K562 (cell line): Measurements from ENCODE around the gene MSRB3. TPM values are rescaled to one million over a fixed set of nuclear protein-coding genes. Genes with fewer than 3 reads are reported as not detected.

Experiments used
- ARID1B ChIP-seq: fragments of 450-650 bp; IDR thresholded peaks from 2 replicates; pipeline ENCODE4 v1.6.1; 2016; ENCODE audit warnings: antibody characterized with exemption, mild to moderate bottlenecking, inconsistent platforms
- ATF4 ChIP-seq: fragments of 450-650 bp; formaldehyde crosslinking; IDR thresholded peaks from 2 replicates; pipeline ENCODE4 v1.4.0; 2022; ENCODE audit warnings: mild to moderate bottlenecking, moderate library complexity
- BRF1 ChIP-seq: IDR thresholded peaks from 3 replicates; pipeline ENCODE4 v1.6.1; 2011; ENCODE audit warnings: borderline replicate concordance, mild to moderate bottlenecking; ENCODE audit not compliant: insufficient read length; ENCODE audit errors: extremely low read depth
- FOXA1 ChIP-seq: fragments of 450-650 bp; IDR thresholded peaks from 2 replicates; pipeline ENCODE4 v1.6.1; 2016; ENCODE audit warnings: mild to moderate bottlenecking, borderline replicate concordance
- HCFC1 ChIP-seq: IDR thresholded peaks from 2 replicates; pipeline ENCODE4 v1.6.1; 2012; ENCODE audit warnings: low read depth, low read length, improper control_type of control experiment
- HDAC8 ChIP-seq: fragments of 450-650 bp; IDR thresholded peaks from 2 replicates; pipeline ENCODE4 v1.6.1; 2016; ENCODE audit warnings: mild to moderate bottlenecking, missing genetic modification characterization, moderate library complexity, missing compliant biosample characterization
- NFE2 ChIP-seq: IDR thresholded peaks from 2 replicates; pipeline ENCODE4 v1.6.1; 2014; ENCODE audit warnings: antibody characterized with exemption, low read depth
- PRPF4 ChIP-seq: fragments of 200-400 bp; formaldehyde crosslinking; IDR thresholded peaks from one replicate; pipeline ENCODE4 v1.6.1; 2017; ENCODE audit warnings: low read length, low read depth, mild to moderate bottlenecking; ENCODE audit not compliant: insufficient read depth, poor library complexity, severe bottlenecking
- RAD21 ChIP-seq, 2 experiments: fragments of 250-450 bp in 1 of 2; fragments of 450-650 bp in 1 of 2; sonication (Bioruptor Pico) in 1 of 2; formaldehyde crosslinking in 1 of 2; IDR thresholded peaks in 1 of 2; conservative IDR thresholded peaks in 1 of 2; 2 replicates each; pipeline versions ENCODE4 v1.4.0 to v1.8.0; 2020 to 2022; ENCODE audit warnings: mild to moderate bottlenecking in 2 of 2, moderate library complexity in 1 of 2
- RBM39 ChIP-seq: fragments of 200-400 bp; formaldehyde crosslinking; optimal IDR thresholded peaks from 2 replicates; pipeline ENCODE3; 2018; ENCODE audit warnings: low read depth, low read length
- SMAD2 ChIP-seq: fragments of 150-350 bp; IDR thresholded peaks from 2 replicates; pipeline ENCODE4 v1.6.1; 2014; ENCODE audit warnings: low read depth, mild to moderate bottlenecking, low read length
- TFAP4 ChIP-seq: sonication (generic); formaldehyde crosslinking; IDR thresholded peaks from 2 replicates; pipeline ENCODE4 v1.8.0; 2022; ENCODE audit warnings: missing genetic modification reagents, mild to moderate bottlenecking, moderate library complexity, borderline replicate concordance
- ZBTB43 ChIP-seq: sonication (generic); formaldehyde crosslinking; IDR thresholded peaks from 2 replicates; pipeline ENCODE4 v1.8.0; 2023; ENCODE audit warnings: mild to moderate bottlenecking, missing genetic modification reagents
- ZNF124 ChIP-seq: sonication (generic); formaldehyde crosslinking; IDR thresholded peaks from 2 replicates; pipeline ENCODE4 v1.8.1; 2022; ENCODE audit warnings: missing genetic modification reagents
- ZNF197 ChIP-seq: fragments of 200-800 bp; sonication (Bioruptor generic); IDR thresholded peaks from 2 replicates; pipeline ENCODE4 v1.6.1; 2016; ENCODE audit warnings: low read depth, missing genetic modification characterization, missing compliant biosample characterization
- ZNF311 ChIP-seq: fragments of 250-450 bp; sonication (Bioruptor Pico); IDR thresholded peaks from 2 replicates; pipeline ENCODE4 v1.4.0; 2020; ENCODE audit warnings: mild to moderate bottlenecking, moderate library complexity
- ZNF707 ChIP-seq: fragments of 250-450 bp; sonication (Bioruptor Pico); conservative IDR thresholded peaks from 2 replicates; pipeline ENCODE4 v1.8.0; 2022; ENCODE audit warnings: inconsistent platforms, mild to moderate bottlenecking, moderate library complexity
- polyA plus RNA-seq, 8 experiments: library from polyadenylated mRNA; depleted of rRNA in 4 of 8; stranded (reverse) in 5 of 8; unstranded in 3 of 8; fragments of >200 nt; fragmentation: Nextera tagmentation in 2 of 8; fragmentation: Illumina TruSeq in 1 of 8; extraction: Ambion mirVana in 2 of 8; extraction: Trizol in 1 of 8; gene quantifications; 2 replicates each; pipeline versions ENCODE4 v1.2.1 to v1.2.3, GENCODE V29; 2011 to 2014; ENCODE audit warnings: inconsistent platforms in 1 of 8, missing spikeins in 1 of 8
- total RNA-seq, 7 experiments: library from RNA; depleted of rRNA in 6 of 7; stranded (reverse); fragments of >200 nt in 6 of 7; fragmentation: Illumina TruSeq in 2 of 7; extraction: Trizol in 2 of 7; gene quantifications; 2 replicates each; pipeline versions ENCODE4 v1.2.1 to v1.2.3, GENCODE V29; 2011 to 2021; ENCODE audit warnings: low replicate concordance in 1 of 7

MSRB3 gene
- total and polyA plus RNA-seq, 9 of the 15 experiments (the other 6 are each of a cell fraction or from before 2014, with no cell fraction given), result 0.04 TPM; not detected in 8

DNA sequence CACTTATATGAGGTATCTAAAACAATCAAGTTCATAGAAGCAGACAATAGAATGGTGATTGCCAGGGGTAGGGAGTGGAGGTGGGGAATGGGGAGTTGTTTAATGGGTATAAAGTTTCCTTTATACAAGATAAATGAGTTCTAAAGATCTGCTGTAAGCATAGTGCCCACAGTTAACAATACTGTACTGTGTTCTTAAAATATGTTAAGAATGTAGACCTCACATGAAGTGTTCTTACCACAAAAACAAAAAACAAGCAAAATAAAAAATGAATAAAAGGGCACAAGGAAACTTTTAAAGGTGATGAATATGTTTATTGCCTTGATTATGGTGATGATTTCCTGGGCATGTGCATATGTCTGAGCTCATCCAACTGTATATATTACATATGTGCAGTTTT, 211.8 kb downstream of the MSRB3 start (continued):
- TF ChIP-seq ZBTB43, result no peak
- no peak for TF ChIP-seq ATF4 (CRISPR knock-in tag)
- TF ChIP-seq ZNF197 (CRISPR knock-in tag), result no peak
- TF ChIP-seq RAD21 (CRISPR knock-in tag; conservative IDR thresholded peaks at IDR 0.05 in 1 of 2, IDR thresholded peaks at IDR 0.05 in 1 of 2), result no peak
- TF ChIP-seq SMAD2, result no peak
- no peak for TF ChIP-seq HCFC1
- TF ChIP-seq ZNF311, result no peak
- no peak for TF ChIP-seq ZNF707 (CRISPR knock-in tag)
- TF ChIP-seq TFAP4 (CRISPR knock-in tag), result no peak
- TF ChIP-seq HDAC8 (tag), result no peak
- TF ChIP-seq ARID1B, result no peak
- TF ChIP-seq RBM39, result no peak
- TF ChIP-seq FOXA1, result no peak
- no peak for TF ChIP-seq NFE2
- no peak for TF ChIP-seq PRPF4
- no peak for TF ChIP-seq ZNF124 (CRISPR knock-in tag)
- no peak for TF ChIP-seq BRF1
